NCI-H128 (cell line): ENCODE measurements around the gene AKAP12.

Experiments
- DNase-seq: peaks from one replicate; lab custom pipeline; 2025; ENCODE audit not compliant: unreplicated experiment; lab: John Stamatoyannopoulos, UW

Gene AKAP12

GRCh38 chr6:151400473-151400872 is 160.7 kb downstream of the AKAP12 start:
- no peak for DNase-seq

- DNase-seq: no peak
Observed at GRCh38 chr6:151402228-151402627, 162.5 kb downstream of the AKAP12 start.

GRCh38 chr6:151403919-151404308 is 164.1 kb downstream of the AKAP12 start:
- no peak for DNase-seq
